Activated T-cell treated with anti-CD3 and anti-CD28 coated beads, Interleukin-2, amount 50 U/mL, for 24 hours (primary cell): ENCODE measurements around the gene RLBP1.
A peak's percentile ranks its signal among the peaks of the same experiment; 100 is the strongest.

Experiments used
- DNase-seq: peaks from one replicate; pipeline ENCODE4 v3.0.0-alpha.2; 2020
- H3K27ac Mint-ChIP-seq: 2 replicates; pipeline ENCODE4 v1.8.0; 2020; ENCODE audit warnings: mild to moderate bottlenecking, mixed read lengths
- H3K27me3 Mint-ChIP-seq: 2 replicates; pipeline ENCODE4 v1.8.0; 2020; ENCODE audit warnings: mixed read lengths
- H3K36me3 Mint-ChIP-seq: 2 replicates; pipeline ENCODE4 v1.8.0; 2020; ENCODE audit warnings: low read depth, mixed read lengths
- H3K4me1 Mint-ChIP-seq: 2 replicates; pipeline ENCODE4 v1.8.0; 2020; ENCODE audit warnings: low read depth, mixed read lengths
- H3K4me3 Mint-ChIP-seq: 2 replicates; pipeline ENCODE4 v1.8.0; 2020; ENCODE audit warnings: mild to moderate bottlenecking, moderate library complexity, mixed read lengths
- H3K9me3 Mint-ChIP-seq: 2 replicates; pipeline ENCODE4 v1.8.0; 2020; ENCODE audit warnings: mixed read lengths

Gene RLBP1

GRCh38 chr15:89218531-89218930 lies 2.8 kb downstream of the RLBP1 start:
- DNase-seq, result no peak
- H3K27ac Mint-ChIP-seq, result no peak overlapping the region
- H3K36me3 Mint-ChIP-seq, result no peaks in the 10 kb centered on the region
- H3K4me1 Mint-ChIP-seq, result peaks cover 4% of the 10 kb centered on the region
- no peaks in the 10 kb centered on the region for H3K27me3 Mint-ChIP-seq
- no peaks in the 10 kb centered on the region for H3K9me3 Mint-ChIP-seq
- H3K4me3 Mint-ChIP-seq, result no peak overlapping the region

GRCh38 chr15:89217686-89218376 lies 3.5 kb downstream of the RLBP1 start:
- Mint-ChIP-seq H3K36me3 (no peaks in the 10 kb centered on the region), H3K4me1 (peaks cover 4% of the 10 kb centered on the region), H3K27ac (no peak overlapping the region), H3K4me3 (no peak overlapping the region), H3K27me3 (no peaks in the 10 kb centered on the region), H3K9me3 (no peaks in the 10 kb centered on the region)
- no peak for DNase-seq

- H3K27ac Mint-ChIP-seq, result no peak overlapping the region
- H3K4me1 Mint-ChIP-seq, result peaks cover 4% of the 10 kb centered on the region
- no peaks in the 10 kb centered on the region for H3K27me3 Mint-ChIP-seq
- H3K9me3 Mint-ChIP-seq, result no peaks in the 10 kb centered on the region
- no peaks in the 10 kb centered on the region for H3K36me3 Mint-ChIP-seq
- no peak for DNase-seq
- no peak overlapping the region for H3K4me3 Mint-ChIP-seq
Measured at GRCh38 chr15:89217031-89217430, 4.3 kb downstream of the RLBP1 start.

DNA sequence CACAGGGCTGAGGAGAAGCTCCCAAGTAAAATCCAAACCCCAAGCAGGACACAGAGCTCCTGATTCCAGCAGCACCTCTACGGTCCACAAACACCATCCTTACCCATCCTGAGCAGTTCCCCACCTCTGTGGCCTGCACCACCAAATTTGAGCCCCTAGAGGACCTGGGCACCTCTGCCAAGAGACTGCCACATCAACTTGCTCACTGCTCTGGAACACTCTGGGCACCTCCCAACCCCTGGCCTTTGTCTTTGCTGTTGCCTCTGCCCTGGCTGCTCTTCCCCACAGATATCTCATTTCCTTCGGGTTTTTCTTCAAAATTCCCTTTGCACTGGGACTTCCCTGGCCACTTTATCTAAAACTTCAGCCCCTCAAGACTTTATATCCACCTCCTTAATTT lies 5.8 kb downstream of the RLBP1 start:
- no peak for DNase-seq
- no peaks in the 10 kb centered on the region for H3K36me3 Mint-ChIP-seq
- no peaks in the 10 kb centered on the region for H3K9me3 Mint-ChIP-seq
- no peak overlapping the region for H3K27ac Mint-ChIP-seq
- no peaks in the 10 kb centered on the region for H3K27me3 Mint-ChIP-seq
- H3K4me1 Mint-ChIP-seq, result no peaks in the 10 kb centered on the region
- H3K4me3 Mint-ChIP-seq, result no peak overlapping the region

DNA sequence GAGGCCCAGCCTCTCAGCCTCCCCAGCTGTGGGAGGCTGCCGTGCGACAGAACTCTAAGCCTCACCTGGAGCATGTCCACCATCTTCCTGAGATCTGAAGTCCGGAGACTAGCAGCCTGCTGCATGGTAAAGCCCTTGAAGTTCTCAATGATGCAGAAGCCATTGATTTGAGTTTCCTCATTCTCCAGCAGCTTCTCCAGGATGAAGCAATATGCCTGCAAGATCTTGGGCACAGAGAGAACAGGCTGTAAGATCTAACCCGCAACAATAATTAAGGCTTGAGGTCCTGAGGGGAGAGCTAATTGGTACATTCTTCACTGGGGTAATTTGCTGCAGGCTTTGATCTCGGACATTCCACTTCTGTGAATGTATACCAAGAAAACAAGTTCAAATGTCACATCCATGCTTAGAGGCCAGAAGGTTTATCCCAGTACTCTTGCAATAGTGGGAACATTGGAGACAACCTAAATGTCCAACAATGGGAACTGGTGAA lies 9.7 kb downstream of the RLBP1 start:
- Mint-ChIP-seq H3K9me3 (no peaks in the 10 kb centered on the region), H3K4me1 (peaks cover 5% of the 10 kb centered on the region), H3K4me3 (no peak overlapping the region), H3K27ac (no peak overlapping the region), H3K27me3 (no peaks in the 10 kb centered on the region), H3K36me3 (no peaks in the 10 kb centered on the region)
- DNase-seq, result no peak

- no peaks in the 10 kb centered on the region for H3K9me3 Mint-ChIP-seq
Measured at GRCh38 chr15:89209057-89209456, 12.3 kb downstream of the RLBP1 start.

GRCh38 chr15:89208256-89208655 lies 13.1 kb downstream of the RLBP1 start:
- peaks cover 1% of the 10 kb centered on the region for H3K36me3 Mint-ChIP-seq
- H3K27ac Mint-ChIP-seq, result no peak overlapping the region
- H3K4me3 Mint-ChIP-seq, result no peak overlapping the region
- H3K9me3 Mint-ChIP-seq, result no peaks in the 10 kb centered on the region
- DNase-seq, result no peak
- H3K4me1 Mint-ChIP-seq, result peaks cover 31% of the 10 kb centered on the region
- H3K27me3 Mint-ChIP-seq, result no peaks in the 10 kb centered on the region

More at GRCh38 chr15:89209057-89209456, 12.3 kb downstream of the RLBP1 start:
- H3K27me3 Mint-ChIP-seq, result no peaks in the 10 kb centered on the region
- no peak overlapping the region for H3K27ac Mint-ChIP-seq
- peaks cover 23% of the 10 kb centered on the region for H3K4me1 Mint-ChIP-seq
- DNase-seq, result no peak
- no peaks in the 10 kb centered on the region for H3K36me3 Mint-ChIP-seq
- H3K4me3 Mint-ChIP-seq, result no peak overlapping the region

- Mint-ChIP-seq H3K4me3 (peak overlapping the region; percentile 31), H3K36me3 (peaks cover 4% of the 10 kb centered on the region), H3K27me3 (no peaks in the 10 kb centered on the region), H3K27ac (peak overlapping the region; percentile 55), H3K9me3 (no peaks in the 10 kb centered on the region), H3K4me1 (peaks cover 35% of the 10 kb centered on the region)
- DNase-seq, result peak; percentile 85
Measured at GRCh38 chr15:89206908-89207331, 14.5 kb downstream of the RLBP1 start.

DNA sequence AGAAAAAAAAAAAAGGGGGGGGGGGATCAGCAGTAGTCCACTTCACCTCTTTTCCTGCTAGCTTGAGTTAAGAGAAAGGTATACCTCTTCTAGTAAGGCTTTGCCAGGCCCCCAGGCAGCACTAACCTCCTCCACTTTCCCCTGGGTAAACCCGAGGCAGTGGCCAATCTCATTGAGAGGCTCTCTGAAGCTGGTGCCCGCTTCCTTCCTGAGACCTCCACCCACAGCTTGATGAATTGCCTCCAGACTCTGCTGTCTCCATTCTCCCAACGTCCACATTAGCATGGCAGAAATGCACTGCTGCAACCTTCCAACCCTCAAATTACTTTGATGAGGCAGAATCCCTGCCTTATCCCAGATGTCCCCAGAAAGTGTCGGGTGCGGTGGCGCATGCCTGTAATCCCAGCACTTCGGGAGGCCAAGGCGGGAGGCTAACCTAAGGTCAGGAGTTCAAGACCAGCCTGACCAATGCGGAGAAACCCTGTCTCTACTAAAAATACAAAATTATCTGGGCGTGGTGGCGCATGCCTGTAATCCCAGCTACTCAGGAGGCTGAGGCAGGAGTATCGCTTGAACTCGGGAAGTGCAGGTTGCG lies 15.3 kb downstream of the RLBP1 start:
- Mint-ChIP-seq H3K4me3 (no peak overlapping the region), H3K9me3 (no peaks in the 10 kb centered on the region), H3K4me1 (peaks cover 37% of the 10 kb centered on the region), H3K27me3 (no peaks in the 10 kb centered on the region), H3K36me3 (peaks cover 12% of the 10 kb centered on the region), H3K27ac (peak overlapping the region; percentile 2)
- no peak for DNase-seq

DNA sequence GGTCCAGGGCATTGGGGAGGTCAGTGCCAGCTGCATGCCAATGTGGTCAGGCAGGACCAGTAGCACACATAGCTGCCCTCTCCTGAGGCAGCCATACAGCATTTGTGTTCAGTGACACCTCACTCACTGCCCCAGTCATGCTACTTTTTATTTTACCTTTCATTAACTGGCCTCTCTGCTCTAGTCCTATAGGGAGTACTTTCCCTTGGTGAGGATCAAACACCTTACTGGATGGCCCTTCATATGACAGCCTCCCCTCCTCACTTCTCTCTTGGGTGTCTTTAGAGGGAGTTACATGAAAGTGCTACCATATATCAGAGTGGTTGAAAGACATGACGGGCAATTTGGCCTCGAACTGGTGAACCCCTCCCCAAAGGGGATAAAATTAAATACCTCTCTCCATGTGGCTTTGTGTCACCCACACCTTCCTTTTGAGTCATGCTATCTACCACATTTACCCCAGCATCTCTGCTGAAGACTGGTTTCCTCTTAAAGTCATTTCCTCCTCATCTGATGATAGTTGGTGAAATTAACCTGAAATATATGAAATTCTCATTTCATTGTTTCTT lies 17.6 kb downstream of the RLBP1 start:
- Mint-ChIP-seq H3K36me3 (peaks cover 30% of the 10 kb centered on the region), H3K27me3 (no peaks in the 10 kb centered on the region), H3K4me1 (peaks cover 37% of the 10 kb centered on the region), H3K4me3 (peak overlapping the region; percentile 58), H3K9me3 (no peaks in the 10 kb centered on the region), H3K27ac (peak overlapping the region; percentile 90)
- no peak for DNase-seq

DNA sequence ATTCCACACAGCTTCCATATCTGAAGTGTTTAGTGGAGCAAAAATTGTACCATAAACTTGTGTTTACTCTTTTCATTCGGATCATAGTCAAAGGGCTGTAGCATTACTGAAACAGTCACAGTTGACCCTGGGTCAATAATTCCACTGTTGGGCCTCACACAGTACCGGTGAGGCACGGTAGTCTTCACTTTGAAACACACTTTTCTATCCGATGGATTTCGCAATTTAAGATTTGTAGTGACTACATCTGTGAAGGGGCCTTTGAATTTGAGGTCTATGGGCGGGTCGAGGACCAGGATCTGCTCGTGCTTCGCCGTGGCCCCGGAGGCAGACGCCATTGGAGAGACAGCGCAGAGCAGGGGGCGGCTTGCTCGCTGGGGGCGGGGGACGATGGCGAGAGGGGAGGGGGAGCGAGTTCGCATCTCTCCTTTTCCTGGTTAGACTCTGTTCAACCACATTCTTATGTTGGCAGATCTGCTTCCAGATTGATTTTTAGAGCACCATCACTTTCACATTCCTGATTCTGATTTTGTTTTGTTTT lies 19.8 kb downstream of the RLBP1 start:
- Mint-ChIP-seq H3K27me3 (no peaks in the 10 kb centered on the region), H3K4me3 (no peak overlapping the region), H3K27ac (no peak overlapping the region), H3K36me3 (peaks cover 48% of the 10 kb centered on the region), H3K4me1 (peaks cover 53% of the 10 kb centered on the region), H3K9me3 (no peaks in the 10 kb centered on the region)
- no peak for DNase-seq

DNA sequence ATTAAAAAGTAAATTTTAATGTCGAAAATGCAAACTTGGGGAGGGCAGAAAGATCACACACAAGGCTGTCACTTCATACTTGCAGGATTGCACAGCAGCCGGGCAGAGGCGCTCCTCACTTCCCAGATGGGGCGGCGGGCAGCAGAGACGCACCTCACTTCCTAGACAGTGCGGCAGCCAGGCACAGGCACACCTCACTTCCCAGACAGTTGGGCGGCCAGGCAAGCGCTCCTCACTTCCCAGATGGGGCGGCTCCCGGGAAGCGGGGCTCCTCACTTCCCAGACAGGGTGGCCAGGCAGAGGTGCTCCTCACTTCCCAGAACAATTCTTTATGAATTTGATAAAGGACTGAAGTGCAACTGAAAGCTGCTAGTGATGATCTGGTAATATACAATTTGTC lies 21.2 kb downstream of the RLBP1 start:
- H3K9me3 Mint-ChIP-seq, result no peaks in the 10 kb centered on the region

DNA sequence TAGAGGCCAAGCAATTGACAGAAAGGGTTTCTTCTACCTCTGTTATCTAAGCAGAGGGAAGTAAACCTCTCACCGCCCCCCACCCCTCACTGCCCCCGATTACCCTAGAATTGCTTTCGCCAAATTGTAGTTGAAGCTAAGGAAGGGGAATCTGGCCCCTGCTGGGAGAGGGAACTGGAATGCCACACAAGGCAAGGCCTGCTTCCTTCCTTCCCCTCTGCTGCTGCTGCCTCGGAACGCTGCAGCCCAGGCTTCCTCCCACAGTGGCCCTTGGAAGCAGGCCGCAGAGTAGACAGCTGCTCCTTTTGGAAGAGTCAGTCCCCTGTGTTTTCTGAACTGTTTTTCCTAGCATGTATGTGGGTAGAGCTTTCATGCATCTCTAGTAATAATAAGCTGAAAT lies 21.6 kb downstream of the RLBP1 start:
- no peak overlapping the region for H3K4me3 Mint-ChIP-seq
- H3K27me3 Mint-ChIP-seq, result no peaks in the 10 kb centered on the region
- DNase-seq, result no peak
- peaks cover 50% of the 10 kb centered on the region for H3K4me1 Mint-ChIP-seq
- no peak overlapping the region for H3K27ac Mint-ChIP-seq
- H3K36me3 Mint-ChIP-seq, result peaks cover 66% of the 10 kb centered on the region
- H3K9me3 Mint-ChIP-seq, result no peaks in the 10 kb centered on the region

More for the DNA sequence above, 21.2 kb downstream of the RLBP1 start:
- Mint-ChIP-seq H3K4me1 (peaks cover 54% of the 10 kb centered on the region), H3K4me3 (no peak overlapping the region), H3K27ac (no peak overlapping the region), H3K36me3 (peaks cover 61% of the 10 kb centered on the region), H3K27me3 (no peaks in the 10 kb centered on the region)
- no peak for DNase-seq

GRCh38 chr15:89198934-89199333 lies 22.4 kb downstream of the RLBP1 start:
- Mint-ChIP-seq H3K4me3 (no peak overlapping the region), H3K4me1 (peaks cover 42% of the 10 kb centered on the region), H3K27ac (peak overlapping the region; percentile 83), H3K27me3 (no peaks in the 10 kb centered on the region), H3K36me3 (peaks cover 73% of the 10 kb centered on the region), H3K9me3 (no peaks in the 10 kb centered on the region)
- no peak for DNase-seq

DNA sequence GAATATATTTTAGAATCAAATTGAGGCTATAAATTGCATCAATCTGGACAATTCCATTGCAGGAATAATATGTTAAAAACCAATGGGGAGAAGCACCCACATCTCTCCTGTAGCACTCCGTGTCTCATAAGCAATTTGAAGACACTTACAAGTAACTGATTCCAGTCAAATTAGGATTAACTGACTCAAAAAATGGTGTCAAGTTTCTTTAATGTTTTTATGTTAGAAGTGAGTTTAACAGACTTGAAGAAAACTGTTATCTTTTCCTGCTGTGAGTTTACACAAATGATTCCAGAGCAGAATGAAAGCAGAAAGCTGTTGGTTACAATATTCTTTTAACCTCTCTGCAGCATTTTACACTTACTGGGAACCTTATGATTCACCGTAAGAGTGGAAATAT lies 23.2 kb downstream of the RLBP1 start:
- no peaks in the 10 kb centered on the region for H3K27me3 Mint-ChIP-seq
- H3K9me3 Mint-ChIP-seq, result no peaks in the 10 kb centered on the region
- peak overlapping the region; percentile 83 for H3K27ac Mint-ChIP-seq
- H3K36me3 Mint-ChIP-seq, result peaks cover 78% of the 10 kb centered on the region
- H3K4me3 Mint-ChIP-seq, result no peak overlapping the region
- peaks cover 35% of the 10 kb centered on the region for H3K4me1 Mint-ChIP-seq
- no peak for DNase-seq
